SK-N-SH (cell line): ENCODE data around the gene CNTD1. TPM values are rescaled to one million over a fixed set of nuclear protein-coding genes. Genes with fewer than 3 reads are reported as not detected.

Source experiments
- CTCF ChIA-PET: fragments of 300-600, 350-600 bp; formaldehyde crosslinking; extraction: SDS; loops from one replicate; lab custom pipeline; 2021; lab: Yijun Ruan, JAX
- POLR2A ChIA-PET: fragments of 350-600 bp; sonication (Branson Sonifier 250); formaldehyde crosslinking; extraction: SDS; loops from one replicate; lab custom pipeline; 2020; ENCODE audit warnings: antibody characterized with exemption, inconsistent platforms; lab: Yijun Ruan, JAX
- DNase-seq: peaks from one replicate; pipeline ENCODE4 v3.0.0; 2012
- H2AFZ ChIP-seq: fragments of 200-600 bp; sonication (generic); 2 replicates; pipeline ENCODE4 v1.8.1; 2016; ENCODE audit warnings: antibody characterized with exemption, mild to moderate bottlenecking, low read depth
- H3F3A ChIP-seq: fragments of 200-600 bp; sonication (generic); replicated peaks from 2 replicates; pipeline ENCODE3; 2016; ENCODE audit warnings: antibody characterized with exemption, mild to moderate bottlenecking; ENCODE audit not compliant: insufficient read depth
- H3K27ac ChIP-seq, 2 experiments: fragments of 200-500 bp in 1 of 2; fragments of 200-600 bp in 1 of 2; sonication (Bioruptor generic) in 1 of 2; sonication (generic), shearing (Covaris generic) in 1 of 2; 2 replicates each; pipeline versions ENCODE4 v1.5.1 to v1.6.1; 2014 to 2016; ENCODE audit warnings: low read depth in 2 of 2, inconsistent platforms in 1 of 2, low read length in 1 of 2, mild to moderate bottlenecking in 1 of 2, mixed read lengths in 1 of 2
- H3K27me3 ChIP-seq: fragments of 200-600 bp; sonication (generic), shearing (Covaris generic); 2 replicates; pipeline ENCODE4 v1.6.1; 2016; ENCODE audit warnings: mixed run types; ENCODE audit not compliant: insufficient read depth
- H3K36me3 ChIP-seq, 2 experiments: fragments of 200-500 bp in 1 of 2; fragments of 200-600 bp in 1 of 2; sonication (Bioruptor generic) in 1 of 2; sonication (generic) in 1 of 2; replicated peaks in 1 of 2; 2 replicates each; pipeline versions ENCODE3 to v1.5.1; 2014 to 2016; ENCODE audit warnings: low read length in 1 of 2, mild to moderate bottlenecking in 1 of 2; ENCODE audit not compliant: insufficient read depth in 2 of 2, control insufficient read depth in 1 of 2
- H3K4me1 ChIP-seq, 2 experiments: fragments of 200-500 bp in 1 of 2; fragments of 200-600 bp in 1 of 2; sonication (Bioruptor generic) in 1 of 2; sonication (generic), shearing (Covaris generic) in 1 of 2; 2 replicates each; pipeline versions ENCODE4 v1.5.1 to v1.6.1; 2014 to 2016; ENCODE audit warnings: low read depth in 1 of 2, low read length in 1 of 2, mixed run types in 1 of 2; ENCODE audit not compliant: insufficient read depth in 2 of 2, control insufficient read depth in 1 of 2
- H3K4me2 ChIP-seq: fragments of 200-600 bp; sonication (generic), shearing (Covaris generic); 2 replicates; pipeline ENCODE4 v1.6.1; 2017; ENCODE audit warnings: mixed run types
- H3K4me3 ChIP-seq, 2 experiments: fragments of 200-500 bp in 1 of 2; fragments of 200-600 bp in 1 of 2; sonication (Bioruptor generic) in 1 of 2; sonication (generic), shearing (Covaris generic) in 1 of 2; 2 replicates each; pipeline versions ENCODE4 v1.5.1 to v1.8.1; 2014 to 2016; ENCODE audit warnings: low read depth in 2 of 2, inconsistent platforms in 1 of 2, low read length in 1 of 2, mild to moderate bottlenecking in 1 of 2, mixed read lengths in 1 of 2, moderate library complexity in 1 of 2
- H3K79me2 ChIP-seq: fragments of 200-600 bp; sonication (generic); 2 replicates; pipeline ENCODE4 v1.8.1; 2017; ENCODE audit warnings: mild to moderate bottlenecking; ENCODE audit not compliant: insufficient read depth
- H3K9ac ChIP-seq: fragments of 200-600 bp; sonication (generic); 2 replicates; pipeline ENCODE4 v1.6.1; 2017; ENCODE audit warnings: mixed run types
- H3K9me2 ChIP-seq: fragments of 200-600 bp; sonication (generic); 2 replicates; pipeline ENCODE4 v1.6.1; 2017; ENCODE audit warnings: mixed run types
- H3K9me3 ChIP-seq: fragments of 200-600 bp; sonication (generic); 2 replicates; pipeline ENCODE4 v1.6.1; 2017; ENCODE audit warnings: mixed run types, mild to moderate bottlenecking, moderate library complexity
- H4K20me1 ChIP-seq: fragments of 200-600 bp; sonication (generic); 2 replicates; pipeline ENCODE4 v1.6.1; 2017; ENCODE audit warnings: mild to moderate bottlenecking, mixed run types; ENCODE audit not compliant: insufficient read depth
- ELF1 ChIP-seq: IDR thresholded peaks from 2 replicates; pipeline ENCODE4 v1.4.0; 2012
- EP300 ChIP-seq, 2 experiments: IDR thresholded peaks; 2 replicates each; pipeline versions ENCODE4 v1.4.0 to v1.6.1; 2012; ENCODE audit warnings: borderline replicate concordance in 1 of 2, low read depth in 1 of 2, low read length in 1 of 2
- EZH2phosphoT487 ChIP-seq: fragments of 200-600 bp; sonication (generic); IDR thresholded peaks from 2 replicates; pipeline ENCODE4 v1.6.1; 2017; ENCODE audit warnings: low read depth, mixed run types, mild to moderate bottlenecking, antibody characterized with exemption, moderate library complexity, borderline replicate concordance
- FOSL2 ChIP-seq: IDR thresholded peaks from 2 replicates; pipeline ENCODE4 v1.4.0; 2012; ENCODE audit warnings: low read depth, mild to moderate bottlenecking, moderate library complexity, borderline replicate concordance
- FOXJ3 ChIP-seq: sonication (generic); formaldehyde crosslinking; IDR thresholded peaks from 2 replicates; pipeline ENCODE4 v1.5.1; 2020; ENCODE audit warnings: mild to moderate bottlenecking, missing genetic modification reagents
- GABPA ChIP-seq: IDR thresholded peaks from 2 replicates; pipeline ENCODE4 v1.4.0; 2012; ENCODE audit warnings: low read depth, mild to moderate bottlenecking
- IRF3 ChIP-seq: fragments of 150-350 bp; IDR thresholded peaks from 2 replicates; pipeline ENCODE4 v1.6.1; 2016; ENCODE audit warnings: mild to moderate bottlenecking, low read depth, low read length
- JUND ChIP-seq: IDR thresholded peaks from 2 replicates; pipeline ENCODE4 v1.4.0; 2012
- MAX ChIP-seq: IDR thresholded peaks from 2 replicates; pipeline ENCODE4 v1.4.0; 2012; ENCODE audit warnings: low read depth
- NFIC ChIP-seq: IDR thresholded peaks from 2 replicates; pipeline ENCODE4 v1.4.0; 2012; ENCODE audit warnings: borderline replicate concordance
- NRF1 ChIP-seq: IDR thresholded peaks from 2 replicates; pipeline ENCODE4 v1.6.1; 2012; ENCODE audit warnings: low read depth, mild to moderate bottlenecking, low read length
- RAD21 ChIP-seq: IDR thresholded peaks from 2 replicates; pipeline ENCODE4 v1.6.1; 2012; ENCODE audit warnings: mild to moderate bottlenecking, low read length
- RCOR1 ChIP-seq: fragments of 150-350 bp; IDR thresholded peaks from 2 replicates; pipeline ENCODE4 v1.6.1; 2017; ENCODE audit warnings: antibody characterized with exemption, low read length
- RFX5 ChIP-seq: IDR thresholded peaks from 2 replicates; pipeline ENCODE4 v1.6.1; 2012; ENCODE audit warnings: mild to moderate bottlenecking, improper control_type of control experiment, low read length
- TAF1 ChIP-seq: IDR thresholded peaks from 2 replicates; pipeline ENCODE4 v1.6.1; 2012; ENCODE audit warnings: low read depth, mild to moderate bottlenecking, low read length, moderate library complexity, borderline replicate concordance
- TEAD4 ChIP-seq: IDR thresholded peaks from 2 replicates; pipeline ENCODE4 v1.4.0; 2012; ENCODE audit warnings: mild to moderate bottlenecking, borderline replicate concordance; ENCODE audit not compliant: insufficient read depth
- USF1 ChIP-seq: IDR thresholded peaks from 2 replicates; pipeline ENCODE4 v1.4.0; 2012; ENCODE audit warnings: low read depth, borderline replicate concordance
- WGBS: methylation state at CpG from one replicate; pipeline ENCODE4 v1.1.6; 2017; ENCODE audit warnings: low lambda C conversion rate; 5-methylcytosine and 5-hydroxymethylcytosine counted together
- polyA plus RNA-seq, 3 experiments: library from polyadenylated mRNA; depleted of rRNA; stranded (reverse); fragments of >200 nt; gene quantifications; 2 replicates each; pipeline ENCODE4 v1.2.3, GENCODE V29; 2012
- TF ChIP-seq, protein P1 (sequence below): IDR thresholded peaks from 2 replicates; pipeline ENCODE4 v1.6.1; 2012; ENCODE audit warnings: mild to moderate bottlenecking, low read depth, low read length, moderate library complexity

Gene CNTD1
- polyA plus RNA-seq, 1 of the 3 experiments (the other 2 are of a cell fraction): not detected

GRCh38 chr17:42804918-42805367 lies 6.3 kb downstream of the CNTD1 start:
- Histone ChIP-seq H2AFZ (no peak overlapping the region), H3K9me2 (no peaks in the 10 kb centered on the region), H3K9me3 (no peaks in the 10 kb centered on the region), H3K4me3 (no peak overlapping the region), H3K27me3 (no peaks in the 10 kb centered on the region), H3K9ac (no peak overlapping the region), H3K36me3 (peaks cover 0 to 4% of the 10 kb centered on the region in 2 experiments), H3K4me1 (peaks cover 0 to 3% of the 10 kb centered on the region in 2 experiments; a peak in 2 of 4 replicates), H3F3A (peaks cover 14% of the 10 kb centered on the region), H3K79me2 (no peaks in the 10 kb centered on the region), H3K4me2 (no peak overlapping the region), H3K27ac (no peak overlapping the region)
- ChIA-PET CTCF (no interaction called here), POLR2A (interaction anchor here (0.7 kb wide), 1 partner anchor 19 kb away, joined by 3 read pairs; the partner anchor contains the start of gene BECN1)
- DNase-seq: no peak
- TF ChIP-seq MAX (no peak), EP300 (IDR thresholded peaks at IDR 0.05; ENCODE audit: borderline replicate concordance in 1 of 2, low read depth in 1 of 2, low read length in 1 of 2) (no peak), NFIC (no peak), NRF1 (no peak), FOSL2 (no peak), ELF1 (no peak), FOXJ3 (CRISPR knock-in tag) (no peak), JUND (no peak), TEAD4 (no peak), TAF1 (no peak), GABPA (no peak), RFX5 (no peak), IRF3 (no peak), USF1 (no peak), EZH2phosphoT487 (no peak), RCOR1 (no peak), RAD21 (no peak)
- TF ChIP-seq, protein P1, sequence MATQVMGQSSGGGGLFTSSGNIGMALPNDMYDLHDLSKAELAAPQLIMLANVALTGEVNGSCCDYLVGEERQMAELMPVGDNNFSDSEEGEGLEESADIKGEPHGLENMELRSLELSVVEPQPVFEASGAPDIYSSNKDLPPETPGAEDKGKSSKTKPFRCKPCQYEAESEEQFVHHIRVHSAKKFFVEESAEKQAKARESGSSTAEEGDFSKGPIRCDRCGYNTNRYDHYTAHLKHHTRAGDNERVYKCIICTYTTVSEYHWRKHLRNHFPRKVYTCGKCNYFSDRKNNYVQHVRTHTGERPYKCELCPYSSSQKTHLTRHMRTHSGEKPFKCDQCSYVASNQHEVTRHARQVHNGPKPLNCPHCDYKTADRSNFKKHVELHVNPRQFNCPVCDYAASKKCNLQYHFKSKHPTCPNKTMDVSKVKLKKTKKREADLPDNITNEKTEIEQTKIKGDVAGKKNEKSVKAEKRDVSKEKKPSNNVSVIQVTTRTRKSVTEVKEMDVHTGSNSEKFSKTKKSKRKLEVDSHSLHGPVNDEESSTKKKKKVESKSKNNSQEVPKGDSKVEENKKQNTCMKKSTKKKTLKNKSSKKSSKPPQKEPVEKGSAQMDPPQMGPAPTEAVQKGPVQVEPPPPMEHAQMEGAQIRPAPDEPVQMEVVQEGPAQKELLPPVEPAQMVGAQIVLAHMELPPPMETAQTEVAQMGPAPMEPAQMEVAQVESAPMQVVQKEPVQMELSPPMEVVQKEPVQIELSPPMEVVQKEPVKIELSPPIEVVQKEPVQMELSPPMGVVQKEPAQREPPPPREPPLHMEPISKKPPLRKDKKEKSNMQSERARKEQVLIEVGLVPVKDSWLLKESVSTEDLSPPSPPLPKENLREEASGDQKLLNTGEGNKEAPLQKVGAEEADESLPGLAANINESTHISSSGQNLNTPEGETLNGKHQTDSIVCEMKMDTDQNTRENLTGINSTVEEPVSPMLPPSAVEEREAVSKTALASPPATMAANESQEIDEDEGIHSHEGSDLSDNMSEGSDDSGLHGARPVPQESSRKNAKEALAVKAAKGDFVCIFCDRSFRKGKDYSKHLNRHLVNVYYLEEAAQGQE: no peak
- TF ChIP-seq, all 33 proteins: peak for 0
- 83% methylated on average over 1 of the region's 1 CpG for WGBS
- no peaks in the 10 kb centered on the region; the same call in 1 of the 2 replicates for H4K20me1 ChIP-seq
